Measurements from ENCODE around the gene SLC4A7. TPM values are rescaled to one million over a fixed set of nuclear protein-coding genes. Genes with fewer than 3 reads are reported as not detected.

SLC4A7 gene
- polyA plus RNA-seq, 1 donor (not counting 4 experiments of a cell fraction or from before 2014, with no cell fraction given): 28.5 TPM

DNA sequence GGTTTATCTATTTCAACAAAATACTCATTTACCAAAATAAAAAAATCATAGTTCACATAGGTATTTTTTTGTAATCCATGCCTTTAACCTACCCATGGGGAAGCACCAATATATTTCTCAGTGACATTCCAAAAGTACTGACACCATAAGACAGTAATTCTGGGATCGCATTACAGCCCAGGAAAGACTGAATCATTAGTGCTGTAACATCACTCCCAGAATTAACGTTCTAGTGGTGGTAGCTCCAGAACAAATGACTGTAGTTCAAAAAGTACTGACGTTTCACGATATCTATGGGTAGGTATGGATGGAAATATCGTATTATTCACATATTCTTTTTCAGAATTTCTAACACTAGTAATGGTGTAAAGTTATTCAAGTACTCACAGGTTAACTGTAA is 60.7 kb downstream of the SLC4A7 start:
- Histone ChIP-seq H4K20me1 (ENCODE audit: control insufficient read depth, extremely low read depth, insufficient read depth, low read length) (no peaks in the 10 kb centered on the region), H3K4me2 (ENCODE audit: control insufficient read depth, extremely low read depth, insufficient read depth, low read depth, low read length) (no peak overlapping the region), H3K27ac (ENCODE audit: control insufficient read depth, insufficient read depth, low read length) (no peak overlapping the region), H3K4me1 (ENCODE audit: control insufficient read depth, extremely low read depth, insufficient read depth, low read length) (no peaks in the 10 kb centered on the region), H2AFZ (ENCODE audit: control insufficient read depth, low read length) (no peak overlapping the region), H3K9ac (ENCODE audit: control insufficient read depth, extremely low read depth, insufficient read depth, low read length) (no peak overlapping the region), H3K9me1 (ENCODE audit: control insufficient read depth, extremely low read depth, insufficient read depth, low read length) (no peaks in the 10 kb centered on the region), H3K4me3 (ENCODE audit: control insufficient read depth in 2 of 3, extremely low read depth in 1 of 3, insufficient read depth in 2 of 3, low read depth in 1 of 3, low read length in 3 of 3) (no peak overlapping the region), H3K36me3 (ENCODE audit: control insufficient read depth in 2 of 2, extremely low read depth in 1 of 2, insufficient read depth in 2 of 2, low read length in 2 of 2) (peaks cover 3 to 14% of the 10 kb centered on the region in 2 experiments), H3K9me3 (ENCODE audit: control insufficient read depth, low read depth, low read length) (no peaks in the 10 kb centered on the region), H3K27me3 (ENCODE audit: control insufficient read depth, extremely low read depth, insufficient read depth, low read length) (no peaks in the 10 kb centered on the region), H3K79me2 (ENCODE audit: control insufficient read depth, insufficient read depth, low read length) (no peaks in the 10 kb centered on the region)
- DNase-seq (ENCODE audit: low read depth, low spot score): no peak
- dilution Hi-C loops (cut with MboI; ENCODE audit: extremely low pct_ligation_motif_present, low sequenced_read_pairs): no loop called here
- FAIRE-seq: no peak
- no peak for TF ChIP-seq EZH2 (IDR thresholded peaks at IDR 0.05; ENCODE audit: low read length)
- TF ChIP-seq, protein P1, sequence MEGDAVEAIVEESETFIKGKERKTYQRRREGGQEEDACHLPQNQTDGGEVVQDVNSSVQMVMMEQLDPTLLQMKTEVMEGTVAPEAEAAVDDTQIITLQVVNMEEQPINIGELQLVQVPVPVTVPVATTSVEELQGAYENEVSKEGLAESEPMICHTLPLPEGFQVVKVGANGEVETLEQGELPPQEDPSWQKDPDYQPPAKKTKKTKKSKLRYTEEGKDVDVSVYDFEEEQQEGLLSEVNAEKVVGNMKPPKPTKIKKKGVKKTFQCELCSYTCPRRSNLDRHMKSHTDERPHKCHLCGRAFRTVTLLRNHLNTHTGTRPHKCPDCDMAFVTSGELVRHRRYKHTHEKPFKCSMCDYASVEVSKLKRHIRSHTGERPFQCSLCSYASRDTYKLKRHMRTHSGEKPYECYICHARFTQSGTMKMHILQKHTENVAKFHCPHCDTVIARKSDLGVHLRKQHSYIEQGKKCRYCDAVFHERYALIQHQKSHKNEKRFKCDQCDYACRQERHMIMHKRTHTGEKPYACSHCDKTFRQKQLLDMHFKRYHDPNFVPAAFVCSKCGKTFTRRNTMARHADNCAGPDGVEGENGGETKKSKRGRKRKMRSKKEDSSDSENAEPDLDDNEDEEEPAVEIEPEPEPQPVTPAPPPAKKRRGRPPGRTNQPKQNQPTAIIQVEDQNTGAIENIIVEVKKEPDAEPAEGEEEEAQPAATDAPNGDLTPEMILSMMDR (optimal IDR thresholded peaks at IDR 0.05 in 1 of 3, IDR thresholded peaks at IDR 0.05 in 1 of 3, conservative IDR thresholded peaks at IDR 0.05 in 1 of 3; ENCODE audit: extremely low read depth in 1 of 3, insufficient read depth in 2 of 3, low read length in 3 of 3): no peak

DNA sequence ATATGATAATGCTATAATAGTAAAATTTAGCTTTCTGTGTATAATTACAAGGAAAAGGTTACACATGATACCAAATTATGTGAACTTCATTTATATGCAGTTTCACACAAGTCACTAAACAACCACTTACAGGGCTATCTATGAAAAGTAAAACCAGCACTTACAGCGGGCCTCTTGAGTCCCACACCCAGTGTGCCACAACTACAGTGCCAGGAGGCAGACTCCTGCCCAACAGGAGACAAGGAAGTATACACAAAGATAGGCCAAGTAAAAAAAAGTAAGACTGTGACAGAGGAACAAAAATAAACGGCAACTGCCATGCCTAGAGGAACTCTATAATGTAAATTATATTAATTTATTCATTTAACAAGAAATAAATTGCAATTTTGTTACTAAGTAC is 61.6 kb downstream of the SLC4A7 start:
- Histone ChIP-seq H3K79me2 (ENCODE audit: control insufficient read depth, insufficient read depth, low read length) (no peaks in the 10 kb centered on the region), H2AFZ (ENCODE audit: control insufficient read depth, low read length) (no peak overlapping the region), H3K4me1 (ENCODE audit: control insufficient read depth, extremely low read depth, insufficient read depth, low read length) (no peaks in the 10 kb centered on the region), H3K27me3 (ENCODE audit: control insufficient read depth, extremely low read depth, insufficient read depth, low read length) (no peaks in the 10 kb centered on the region), H3K9ac (ENCODE audit: control insufficient read depth, extremely low read depth, insufficient read depth, low read length) (no peak overlapping the region), H3K4me3 (ENCODE audit: control insufficient read depth in 2 of 3, extremely low read depth in 1 of 3, insufficient read depth in 2 of 3, low read depth in 1 of 3, low read length in 3 of 3) (no peak overlapping the region), H4K20me1 (ENCODE audit: control insufficient read depth, extremely low read depth, insufficient read depth, low read length) (no peaks in the 10 kb centered on the region), H3K9me1 (ENCODE audit: control insufficient read depth, extremely low read depth, insufficient read depth, low read length) (no peaks in the 10 kb centered on the region), H3K36me3 (ENCODE audit: control insufficient read depth in 2 of 2, extremely low read depth in 1 of 2, insufficient read depth in 2 of 2, low read length in 2 of 2) (peaks cover 3 to 10% of the 10 kb centered on the region in 2 experiments), H3K4me2 (ENCODE audit: control insufficient read depth, extremely low read depth, insufficient read depth, low read depth, low read length) (no peak overlapping the region), H3K9me3 (ENCODE audit: control insufficient read depth, low read depth, low read length) (no peaks in the 10 kb centered on the region), H3K27ac (ENCODE audit: control insufficient read depth, insufficient read depth, low read length) (no peak overlapping the region)
- FAIRE-seq: no peak
- dilution Hi-C loops (cut with MboI; ENCODE audit: extremely low pct_ligation_motif_present, low sequenced_read_pairs): no loop called here
- no peak for TF ChIP-seq EZH2 (IDR thresholded peaks at IDR 0.05; ENCODE audit: low read length)
- TF ChIP-seq, protein P1 (optimal IDR thresholded peaks at IDR 0.05 in 1 of 3, IDR thresholded peaks at IDR 0.05 in 1 of 3, conservative IDR thresholded peaks at IDR 0.05 in 1 of 3; ENCODE audit: extremely low read depth in 1 of 3, insufficient read depth in 2 of 3, low read length in 3 of 3): no peak
- DNase-seq (ENCODE audit: low read depth, low spot score): no peak

Data from keratinocyte (primary cell).